HPDE6-E6E7 (cell line): ENCODE measurements around the gene IDI1.
"Not testable (repeated sequence)": the region's sequence is repeated elsewhere in the genome, so short reads cannot be mapped to it uniquely, and the experiment has no call there.

Experiments used
- DNase-seq: peaks from one replicate; pipeline ENCODE4 v3.0.0; 2011; ENCODE audit warnings: missing footprints; ENCODE audit errors: extremely low spot score

Gene IDI1

DNA sequence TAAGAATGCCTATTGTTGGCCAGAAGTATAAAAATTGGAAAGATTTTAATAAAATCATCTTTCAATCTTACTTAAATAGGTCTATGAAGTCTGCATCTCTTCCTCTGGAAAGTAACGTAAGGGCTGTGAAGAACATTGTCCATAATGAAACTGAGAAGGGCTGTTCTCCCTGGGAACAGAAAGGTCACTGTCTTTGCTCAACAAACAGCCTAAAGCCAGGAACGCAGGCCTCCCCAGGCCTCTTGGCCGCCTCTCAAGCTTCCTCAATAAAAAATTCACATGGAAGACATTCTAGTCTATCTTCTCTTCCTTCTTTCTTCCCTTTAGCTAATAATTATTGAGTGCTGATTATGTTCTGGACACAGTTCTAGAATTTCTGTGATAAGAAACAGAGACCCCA, 14.2 kb downstream of the IDI1 start:
- no peak for DNase-seq

GRCh38 chr10:1033601-1034000, 15.3 kb downstream of the IDI1 start:
- DNase-seq = no peak

DNA sequence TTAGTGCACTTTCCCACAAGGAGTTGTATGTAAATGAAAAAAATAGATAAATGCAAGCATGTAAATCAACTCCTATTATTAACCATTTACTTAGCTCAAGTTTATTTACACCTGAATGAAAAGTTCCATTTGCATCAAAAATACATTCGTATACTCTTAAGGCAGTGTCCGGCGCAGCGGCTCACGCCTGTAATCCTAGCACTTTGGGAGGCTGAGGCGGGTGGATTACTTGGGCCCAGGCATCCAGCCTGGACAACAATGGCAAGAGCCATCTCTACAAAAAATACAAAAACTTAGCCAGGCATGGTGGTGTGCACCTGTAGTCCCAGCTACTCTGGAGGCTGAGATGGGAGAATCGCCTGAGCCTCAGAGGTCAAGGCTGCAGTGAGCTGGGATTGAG, 19.1 kb downstream of the IDI1 start:
- DNase-seq = no peak

GRCh38 chr10:1026578-1026977, 22.3 kb downstream of the IDI1 start:
- no peak for DNase-seq

GRCh38 chr10:1025683-1026082, 23.2 kb downstream of the IDI1 start, which contains the start of gene IDI2:
Gene IDI2, minus strand, starts transcription at chr10:1025859. Its CDS starts 1,136 bp downstream, at chr10:1024723.
- no peak for DNase-seq

DNA sequence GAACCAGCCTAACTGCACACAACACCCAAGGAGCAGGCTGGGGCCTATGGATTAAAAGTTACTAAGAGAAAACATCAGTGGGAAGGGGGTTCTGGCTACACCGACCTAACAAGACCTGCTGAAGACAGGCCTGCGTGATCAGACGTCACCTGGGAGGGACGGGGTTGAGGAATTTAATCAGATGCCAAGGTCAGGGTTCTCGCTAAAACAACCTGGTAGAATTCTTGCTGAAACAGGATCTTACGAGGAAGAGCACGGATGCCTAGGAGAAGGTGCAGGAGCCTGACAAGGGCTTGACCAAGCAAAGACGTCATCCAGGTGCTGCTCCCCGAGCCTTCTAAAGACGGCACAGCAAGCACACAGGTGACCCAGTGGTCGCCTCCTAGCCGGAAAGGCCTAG, 24.8 kb downstream of the IDI1 start:
- DNase-seq = no peak

GRCh38 chr10:1022413-1022812, 26.5 kb downstream of the IDI1 start:
- DNase-seq = no peak

- no peak for DNase-seq
Measured at GRCh38 chr10:1020958-1021357, 28.0 kb downstream of the IDI1 start.

GRCh38 chr10:1020460-1020859, 28.5 kb downstream of the IDI1 start:
- no peak for DNase-seq

- DNase-seq = no peak
Measured at GRCh38 chr10:1019362-1019761, 29.6 kb downstream of the IDI1 start.

GRCh38 chr10:1015688-1016087, 33.2 kb downstream of the IDI1 start:
- DNase-seq = no peak

DNA sequence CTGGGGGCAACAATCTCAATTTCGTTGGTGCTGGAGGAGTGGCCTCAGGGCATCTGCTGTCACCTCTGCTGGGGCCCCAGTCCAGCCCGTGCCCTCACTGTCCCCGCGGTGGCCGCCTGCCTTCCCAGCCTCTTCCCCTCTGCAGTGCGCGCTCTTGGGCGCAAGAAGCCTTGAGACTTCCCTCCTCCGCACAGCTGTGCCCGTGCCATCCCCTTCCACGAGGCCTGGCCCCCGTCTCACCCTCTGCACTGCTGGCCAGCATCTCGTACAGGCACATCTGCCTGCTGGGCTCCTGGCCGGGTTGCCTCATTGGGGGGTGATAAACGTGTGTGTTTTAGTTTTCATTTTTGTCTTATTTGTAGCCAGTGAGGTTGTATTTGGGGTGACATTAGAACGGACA, 37.2 kb downstream of the IDI1 start:
- DNase-seq = no peak

- DNase-seq = no peak
Measured at GRCh38 chr10:1010703-1011102, 38.2 kb downstream of the IDI1 start.

DNA sequence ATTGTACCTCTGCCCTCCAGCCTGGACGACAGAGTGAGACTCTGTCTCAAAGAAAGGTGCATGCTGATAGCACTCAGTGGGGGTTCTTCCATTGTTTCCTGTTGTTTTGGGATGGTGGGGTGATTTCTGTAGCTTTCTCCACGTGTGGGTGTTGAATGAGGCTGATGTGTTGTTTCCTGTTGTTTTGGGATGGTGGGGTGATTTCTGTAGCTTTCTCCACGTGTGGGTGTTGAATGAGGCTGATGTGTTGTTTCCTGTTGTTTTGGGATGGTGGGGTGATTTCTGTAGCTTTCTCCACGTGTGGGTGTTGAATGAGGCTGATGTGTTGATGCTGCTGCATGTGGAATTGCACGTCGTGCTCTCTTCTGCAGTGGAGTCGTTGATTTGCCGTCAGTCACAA, 39.0 kb downstream of the IDI1 start:
- not testable (repeated sequence) for DNase-seq

GRCh38 chr10:1009071-1009494, 39.8 kb downstream of the IDI1 start:
- DNase-seq = no peak

- DNase-seq = no peak
Measured at GRCh38 chr10:1007583-1007982, 41.3 kb downstream of the IDI1 start.

- DNase-seq = no peak
Measured at GRCh38 chr10:1006573-1006972, 42.3 kb downstream of the IDI1 start.

DNA sequence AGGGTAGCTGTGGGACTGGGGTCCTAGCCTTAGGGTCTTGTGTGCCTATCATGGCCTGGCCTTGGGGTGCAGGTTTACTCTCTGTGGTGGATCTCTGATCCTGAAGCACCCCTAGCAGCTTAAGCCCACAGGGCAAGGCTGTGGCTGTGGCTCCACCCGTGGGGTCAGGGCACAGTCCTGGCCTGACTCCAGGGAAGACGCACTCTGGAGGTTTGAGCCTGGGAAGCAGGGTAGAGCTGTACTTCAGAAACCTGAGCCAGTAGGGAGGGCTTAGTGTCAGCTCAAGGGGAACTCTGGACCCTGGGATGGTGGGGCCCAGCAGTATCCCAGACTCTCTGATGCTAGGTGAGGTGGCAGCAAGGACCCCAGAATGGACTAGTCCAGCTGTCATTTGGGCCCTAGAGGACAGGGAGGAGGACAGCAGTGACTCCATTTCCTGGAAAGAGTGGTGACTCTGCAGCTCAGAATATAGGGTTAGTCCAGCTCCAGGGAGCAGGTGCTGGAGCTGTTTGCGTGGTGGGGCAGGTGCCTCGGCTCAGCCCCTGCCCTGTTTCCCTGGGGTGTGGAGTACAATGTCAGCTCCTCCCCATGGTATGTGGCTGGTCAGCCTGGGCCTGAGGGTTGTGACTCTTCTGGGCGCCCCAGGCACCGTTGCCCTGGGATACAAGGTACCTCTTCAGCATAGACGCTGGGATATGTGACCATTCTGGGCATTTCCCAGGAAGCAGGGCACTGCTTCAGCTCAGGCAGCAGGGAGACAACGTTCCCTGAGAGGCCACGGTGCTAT, 44.8 kb downstream of the IDI1 start:
- DNase-seq = no peak

DNA sequence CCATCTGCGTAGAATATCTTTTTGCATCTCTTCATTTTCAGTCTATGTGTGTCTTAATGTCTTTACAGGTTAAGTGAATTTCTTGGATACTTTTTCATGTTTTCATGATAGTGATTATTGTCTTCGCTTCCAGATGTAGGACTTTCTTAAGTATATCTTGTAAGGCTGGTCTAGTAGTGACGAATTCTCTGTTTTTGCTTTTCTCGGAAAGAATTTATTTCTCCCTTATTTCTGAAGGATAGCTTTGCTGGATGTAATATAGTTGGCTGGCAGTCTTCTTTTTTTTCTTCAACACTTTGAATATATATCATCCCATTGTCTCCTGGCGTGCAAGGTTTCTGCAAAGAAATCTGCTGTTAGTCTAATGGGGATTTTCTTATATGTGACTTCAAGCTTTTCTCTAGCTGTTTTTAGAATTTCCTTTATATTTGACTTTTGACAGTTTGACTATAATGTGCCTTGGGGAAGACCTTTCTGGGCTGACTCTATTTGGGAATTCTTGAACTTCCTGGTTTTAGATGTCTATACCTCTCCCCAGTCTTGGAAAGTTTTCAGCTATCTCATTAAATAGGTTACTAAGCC, 46.4 kb downstream of the IDI1 start:
- no peak for DNase-seq

DNA sequence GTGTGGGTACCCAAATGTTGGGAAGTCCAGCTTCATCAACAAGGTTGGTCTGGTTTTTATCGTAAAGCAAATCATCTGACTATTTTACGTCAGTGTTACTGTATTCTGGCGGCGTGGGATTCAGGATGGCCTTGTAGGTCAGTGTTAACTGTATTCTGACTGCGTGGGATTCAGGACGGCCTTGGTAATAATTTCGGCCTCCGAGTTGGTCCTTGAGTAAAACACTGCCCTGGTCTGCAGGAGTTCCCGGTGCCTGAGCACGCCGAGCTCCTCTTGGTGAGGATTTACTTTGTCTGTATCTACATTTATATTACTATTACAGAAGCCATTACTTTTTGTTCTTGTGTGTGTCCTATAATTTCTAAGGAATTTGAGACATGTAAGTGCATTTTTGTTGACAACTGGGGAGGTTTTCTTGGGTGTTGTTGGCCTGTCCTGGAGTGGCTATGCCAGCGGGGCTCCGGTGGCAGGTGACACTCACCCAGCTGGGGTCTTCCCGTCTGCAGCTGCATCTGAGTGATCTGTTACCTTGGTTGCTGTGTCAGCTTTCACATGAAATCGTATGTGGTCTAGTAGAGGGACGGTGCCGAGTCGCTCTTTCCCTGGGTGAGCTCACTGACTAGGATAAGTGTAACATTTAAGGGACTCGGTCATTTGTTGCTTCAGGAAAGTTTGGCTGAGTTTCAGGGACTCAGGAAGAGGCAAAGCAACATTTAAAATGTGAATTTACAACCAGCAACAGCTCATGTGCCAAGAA, 51.5 kb downstream of the IDI1 start:
- DNase-seq = no peak

DNA sequence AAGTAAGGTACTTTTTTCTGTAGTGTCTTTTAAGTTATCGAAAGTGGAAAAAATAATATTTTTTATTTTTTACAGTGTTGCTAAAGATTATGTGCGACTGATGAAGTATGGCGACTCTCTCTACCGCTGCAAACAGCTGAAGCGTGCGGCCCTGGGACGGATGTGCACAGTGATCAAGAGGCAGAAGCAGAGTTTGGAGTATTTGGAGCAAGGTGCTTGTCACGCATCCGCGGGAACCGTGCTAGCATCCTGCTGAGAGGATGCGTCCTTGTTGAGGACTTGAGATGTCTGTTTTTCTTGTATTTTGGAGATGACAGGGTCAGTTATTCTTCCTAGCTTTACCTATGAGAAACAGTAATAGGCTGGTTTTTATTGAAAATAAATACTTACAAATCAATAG, 52.9 kb downstream of the IDI1 start:
- no peak for DNase-seq

DNA sequence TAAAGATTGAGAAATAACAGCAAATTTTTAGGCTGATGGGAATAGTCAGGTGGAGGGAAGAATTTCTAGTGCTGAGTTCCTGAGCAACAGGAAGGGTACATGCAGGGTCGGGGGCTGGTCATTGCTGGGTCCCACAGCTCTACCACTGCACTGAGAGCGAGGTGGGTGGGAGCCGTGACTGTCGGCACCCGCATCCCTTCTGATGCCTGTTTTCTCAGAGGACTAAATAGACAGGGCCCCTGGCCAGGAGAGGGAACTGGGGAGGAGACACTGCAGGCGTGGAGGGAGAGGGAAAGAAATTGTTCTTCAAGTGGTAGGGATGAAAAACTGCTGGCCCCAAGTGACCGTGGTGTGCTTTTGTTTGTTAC, 53.4 kb downstream of the IDI1 start:
- DNase-seq = no peak
